A673 (cell line): ENCODE results near the gene PHTF1. TPM values are rescaled to one million over a fixed set of nuclear protein-coding genes. Genes with fewer than 3 reads are reported as not detected.

ENCODE experiments used
- BruUV-seq: library from RNA; stranded (reverse); fragments of 400-500 nt; replicated peaks from 2 replicates; lab custom pipeline; 2021; lab: Mats Ljungman, UMichigan
- CTCF ChIA-PET: fragments of 300-600 bp; sonication (Branson Sonifier 250); formaldehyde crosslinking; loops from one replicate; lab custom pipeline; 2022; ENCODE audit warnings: antibody characterized with exemption; lab: Charles Lee
- POLR2A ChIA-PET: fragments of 300-600 bp; sonication (Branson Sonifier 250); formaldehyde crosslinking; loops from one replicate; lab custom pipeline; 2022; ENCODE audit warnings: antibody characterized with exemption; ENCODE audit not compliant: low non-redundant PET; lab: Charles Lee
- DNase-seq: peaks from one replicate; pipeline ENCODE4 v3.0.0-alpha.2; 2015; ENCODE audit warnings: low spot score
- H3K27ac ChIP-seq: fragments of 200-600 bp; sonication (generic); 2 replicates; pipeline ENCODE4 v1.5.1; 2016; ENCODE audit warnings: mixed run types, low read depth, mild to moderate bottlenecking, mixed read lengths, antibody characterized with exemption, low read length; ENCODE audit not compliant: poor library complexity, severe bottlenecking
- H3K27me3 ChIP-seq: fragments of 200-600 bp; sonication (generic); replicated peaks from 2 replicates; pipeline ENCODE4 v1.6.1; 2017; ENCODE audit warnings: mixed run types, low read depth, mild to moderate bottlenecking, mixed read lengths, antibody characterized with exemption, low read length; ENCODE audit not compliant: insufficient read depth, poor library complexity
- H3K36me3 ChIP-seq: fragments of 200-600 bp; sonication (generic); 2 replicates; pipeline ENCODE4 v1.6.1; 2016; ENCODE audit warnings: mixed run types, mild to moderate bottlenecking, mixed read lengths, antibody characterized with exemption, low read length; ENCODE audit not compliant: insufficient read depth, poor library complexity, severe bottlenecking
- H3K4me1 ChIP-seq: fragments of 200-600 bp; sonication (generic); 2 replicates; pipeline ENCODE4 v1.6.1; 2017; ENCODE audit warnings: mixed run types, mild to moderate bottlenecking, mixed read lengths, antibody characterized with exemption, low read length; ENCODE audit not compliant: insufficient read depth, poor library complexity, severe bottlenecking
- H3K4me3 ChIP-seq: fragments of 200-600 bp; sonication (generic); 2 replicates; pipeline ENCODE4 v1.5.1; 2016; ENCODE audit warnings: low read depth, mixed run types, mild to moderate bottlenecking, mixed read lengths, low read length; ENCODE audit not compliant: poor library complexity, severe bottlenecking
- H3K9me3 ChIP-seq: fragments of 200-600 bp; sonication (generic); 2 replicates; pipeline ENCODE4 v1.6.1; 2016; ENCODE audit warnings: mixed run types, low read depth, mild to moderate bottlenecking, mixed read lengths, antibody characterized with exemption, low read length; ENCODE audit not compliant: poor library complexity, severe bottlenecking
- EZH2 ChIP-seq: fragments of 200-600 bp; sonication (generic); IDR thresholded peaks from 2 replicates; pipeline ENCODE4 v1.6.1; 2017; ENCODE audit warnings: borderline replicate concordance, low read depth, mild to moderate bottlenecking, mixed read lengths, antibody characterized with exemption, low read length; ENCODE audit not compliant: poor library complexity, severe bottlenecking
- intact Hi-C: fragments of 100-400 bp; cut with micrococcal nuclease; formaldehyde crosslinking; loops from one replicate; pipeline ENCODE4 v1.10.0; 2022; ENCODE audit not compliant: unreplicated experiment
- total RNA-seq: library from RNA; stranded (reverse); gene quantifications from 2 replicates; pipeline ENCODE4 v1.2.3, GENCODE V29; 2021
- TF ChIP-seq, protein P1 (sequence below): fragments of 300-800, 200-600 bp; sonication (generic); conservative IDR thresholded peaks from 2 replicates; pipeline ENCODE4 v1.5.1; 2017; ENCODE audit warnings: low read depth, mild to moderate bottlenecking, antibody characterized with exemption, low read length, moderate library complexity, mixed read lengths

PHTF1 gene
- total RNA-seq, 1 experiment from 2014 or later, result 57.2 TPM

DNA sequence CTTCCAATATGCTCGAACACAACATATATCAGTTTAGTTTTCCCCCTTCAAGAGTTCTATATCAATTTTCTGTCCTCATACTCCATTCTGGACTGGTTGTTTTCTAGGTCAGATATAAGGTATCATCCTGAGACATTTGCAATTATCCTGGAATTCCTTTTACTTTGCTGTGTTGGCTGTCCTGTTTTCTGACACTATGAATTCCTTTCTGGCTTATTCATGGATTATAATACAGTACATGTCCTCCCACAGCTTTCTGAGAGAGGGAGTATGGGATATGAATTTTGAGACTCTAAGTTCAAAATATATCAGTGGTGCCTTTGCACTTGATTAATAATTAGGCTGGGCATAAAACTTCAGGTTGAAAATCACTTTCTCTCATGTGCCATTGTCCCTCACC lies 11.9 kb downstream of the PHTF1 start:
- BruUV-seq, result no TSS peak
- Histone ChIP-seq H3K27me3 (no peaks in the 10 kb centered on the region), H3K27ac (no peak overlapping the region), H3K4me1 (no peaks in the 10 kb centered on the region), H3K9me3 (no peaks in the 10 kb centered on the region), H3K4me3 (no peak overlapping the region), H3K36me3 (peaks cover 10% of the 10 kb centered on the region)
- intact Hi-C loops, result no loop called here
- TF ChIP-seq, protein P1, sequence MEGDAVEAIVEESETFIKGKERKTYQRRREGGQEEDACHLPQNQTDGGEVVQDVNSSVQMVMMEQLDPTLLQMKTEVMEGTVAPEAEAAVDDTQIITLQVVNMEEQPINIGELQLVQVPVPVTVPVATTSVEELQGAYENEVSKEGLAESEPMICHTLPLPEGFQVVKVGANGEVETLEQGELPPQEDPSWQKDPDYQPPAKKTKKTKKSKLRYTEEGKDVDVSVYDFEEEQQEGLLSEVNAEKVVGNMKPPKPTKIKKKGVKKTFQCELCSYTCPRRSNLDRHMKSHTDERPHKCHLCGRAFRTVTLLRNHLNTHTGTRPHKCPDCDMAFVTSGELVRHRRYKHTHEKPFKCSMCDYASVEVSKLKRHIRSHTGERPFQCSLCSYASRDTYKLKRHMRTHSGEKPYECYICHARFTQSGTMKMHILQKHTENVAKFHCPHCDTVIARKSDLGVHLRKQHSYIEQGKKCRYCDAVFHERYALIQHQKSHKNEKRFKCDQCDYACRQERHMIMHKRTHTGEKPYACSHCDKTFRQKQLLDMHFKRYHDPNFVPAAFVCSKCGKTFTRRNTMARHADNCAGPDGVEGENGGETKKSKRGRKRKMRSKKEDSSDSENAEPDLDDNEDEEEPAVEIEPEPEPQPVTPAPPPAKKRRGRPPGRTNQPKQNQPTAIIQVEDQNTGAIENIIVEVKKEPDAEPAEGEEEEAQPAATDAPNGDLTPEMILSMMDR, result no peak
- no peak for TF ChIP-seq EZH2
- no peak for DNase-seq
- ChIA-PET POLR2A (no interaction called here), CTCF (no interaction called here)

DNA sequence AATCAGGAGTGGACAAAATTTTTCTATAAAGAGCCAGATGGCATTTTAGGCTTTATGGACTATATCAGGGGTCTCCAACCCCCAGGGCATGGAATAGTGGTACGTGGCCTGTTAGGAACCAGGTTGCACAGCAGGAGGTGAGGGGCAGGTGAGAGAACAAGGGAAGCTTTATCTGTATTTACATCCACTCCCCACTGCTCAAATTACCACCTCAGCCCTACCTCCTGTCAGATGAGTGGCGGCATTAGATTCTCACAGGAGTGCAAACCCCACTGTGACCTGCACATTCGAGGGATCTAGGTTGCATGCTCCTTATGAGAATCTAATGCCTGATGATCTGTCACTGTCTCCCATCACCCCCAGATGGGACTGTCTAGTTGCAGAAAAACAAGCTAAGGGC lies 13.9 kb downstream of the PHTF1 start:
- intact Hi-C loops, result no loop called here
- H3K27me3 ChIP-seq, result no peaks in the 10 kb centered on the region
- no peaks in the 10 kb centered on the region for H3K9me3 ChIP-seq
- no peak for TF ChIP-seq EZH2
- TF ChIP-seq, protein P1, result no peak
- H3K27ac ChIP-seq, result no peak overlapping the region
- no peak for DNase-seq
- H3K4me3 ChIP-seq, result no peak overlapping the region
- H3K36me3 ChIP-seq, result peaks cover 5% of the 10 kb centered on the region
- no peaks in the 10 kb centered on the region for H3K4me1 ChIP-seq
- BruUV-seq, result no TSS peak
- POLR2A ChIA-PET, result no interaction called here
- CTCF ChIA-PET, result no interaction called here

DNA sequence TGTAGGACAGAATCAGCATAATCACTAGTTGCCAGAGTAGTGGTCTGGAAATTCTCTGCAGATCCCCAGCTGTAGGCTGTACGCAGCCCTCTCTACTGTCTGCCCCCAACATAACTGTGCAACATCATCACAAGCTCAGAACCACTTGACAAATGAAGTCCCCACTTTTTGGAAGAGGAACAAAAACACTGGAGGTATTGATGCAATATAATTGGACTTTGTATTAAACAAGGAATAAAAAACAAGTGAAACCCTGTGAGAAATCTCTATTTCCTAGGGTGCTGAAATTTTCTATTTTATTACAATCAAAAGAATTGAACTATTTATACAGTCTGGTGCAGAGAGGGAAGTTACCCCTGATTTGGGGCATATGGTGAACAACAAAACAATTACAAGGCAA lies 15.2 kb downstream of the PHTF1 start:
- H3K27ac ChIP-seq, result no peak overlapping the region
- no peak for DNase-seq
- peaks cover 5% of the 10 kb centered on the region for H3K36me3 ChIP-seq
- no peaks in the 10 kb centered on the region for H3K4me1 ChIP-seq
- no peak overlapping the region for H3K4me3 ChIP-seq
- no TSS peak for BruUV-seq
- ChIA-PET CTCF (no interaction called here), POLR2A (no interaction called here)
- TF ChIP-seq, protein P1, result no peak
- no peak for TF ChIP-seq EZH2
- intact Hi-C loops, result no loop called here
- H3K27me3 ChIP-seq, result no peaks in the 10 kb centered on the region
- H3K9me3 ChIP-seq, result no peaks in the 10 kb centered on the region
